Activated T-cell treated with anti-CD3 and anti-CD28 coated beads, Interleukin-2, amount 50 U/mL, for 72 hours (primary cell): ENCODE data around the gene ARMH2. TPM values are rescaled to one million over a fixed set of nuclear protein-coding genes. Genes with fewer than 3 reads are reported as not detected.

ENCODE experiments used
- ATAC-seq, 2 donors: fragments of 150-1000 bp; cut with Tn5 transposase; replicated peaks in 1 of 2; 2 replicates each; pipeline ENCODE4 v1.10.0; 2021; ENCODE audit warnings: moderate library complexity in 2 of 2, mild to moderate bottlenecking in 1 of 2
- DNase-seq, 2 donors: peaks; one replicate each; pipeline ENCODE4 v3.0.0; 2021 to 2022; ENCODE audit warnings: mixed read lengths in 1 of 2
- H3K27ac Mint-ChIP-seq: one replicate; pipeline ENCODE4 v1.8.0; 2022; ENCODE audit warnings: mild to moderate bottlenecking, moderate library complexity, mixed read lengths
- H3K27me3 Mint-ChIP-seq: one replicate; pipeline ENCODE4 v1.8.0; 2022; ENCODE audit warnings: low read depth, mixed read lengths
- H3K36me3 Mint-ChIP-seq, 2 donors: one replicate each; pipeline ENCODE4 v1.8.0; 2022; ENCODE audit warnings: mixed read lengths in 2 of 2, mild to moderate bottlenecking in 1 of 2; ENCODE audit not compliant: insufficient read depth in 2 of 2
- H3K4me1 Mint-ChIP-seq: one replicate; pipeline ENCODE4 v1.8.0; 2022; ENCODE audit warnings: low read depth, mixed read lengths
- H3K4me3 Mint-ChIP-seq, 2 donors: one replicate each; pipeline ENCODE4 v1.8.0; 2022; ENCODE audit warnings: mild to moderate bottlenecking in 2 of 2, mixed read lengths in 2 of 2, moderate library complexity in 2 of 2
- H3K9me3 Mint-ChIP-seq, 2 donors: one replicate each; pipeline ENCODE4 v1.8.0; 2022; ENCODE audit warnings: mixed read lengths in 2 of 2
- total RNA-seq, 2 donors: library from RNA; stranded (reverse); gene quantifications; one replicate each; pipeline ENCODE4 v1.2.3, GENCODE V29; 2022

Gene ARMH2
- total RNA-seq, 2 donors from 2014 or later = not detected

DNA sequence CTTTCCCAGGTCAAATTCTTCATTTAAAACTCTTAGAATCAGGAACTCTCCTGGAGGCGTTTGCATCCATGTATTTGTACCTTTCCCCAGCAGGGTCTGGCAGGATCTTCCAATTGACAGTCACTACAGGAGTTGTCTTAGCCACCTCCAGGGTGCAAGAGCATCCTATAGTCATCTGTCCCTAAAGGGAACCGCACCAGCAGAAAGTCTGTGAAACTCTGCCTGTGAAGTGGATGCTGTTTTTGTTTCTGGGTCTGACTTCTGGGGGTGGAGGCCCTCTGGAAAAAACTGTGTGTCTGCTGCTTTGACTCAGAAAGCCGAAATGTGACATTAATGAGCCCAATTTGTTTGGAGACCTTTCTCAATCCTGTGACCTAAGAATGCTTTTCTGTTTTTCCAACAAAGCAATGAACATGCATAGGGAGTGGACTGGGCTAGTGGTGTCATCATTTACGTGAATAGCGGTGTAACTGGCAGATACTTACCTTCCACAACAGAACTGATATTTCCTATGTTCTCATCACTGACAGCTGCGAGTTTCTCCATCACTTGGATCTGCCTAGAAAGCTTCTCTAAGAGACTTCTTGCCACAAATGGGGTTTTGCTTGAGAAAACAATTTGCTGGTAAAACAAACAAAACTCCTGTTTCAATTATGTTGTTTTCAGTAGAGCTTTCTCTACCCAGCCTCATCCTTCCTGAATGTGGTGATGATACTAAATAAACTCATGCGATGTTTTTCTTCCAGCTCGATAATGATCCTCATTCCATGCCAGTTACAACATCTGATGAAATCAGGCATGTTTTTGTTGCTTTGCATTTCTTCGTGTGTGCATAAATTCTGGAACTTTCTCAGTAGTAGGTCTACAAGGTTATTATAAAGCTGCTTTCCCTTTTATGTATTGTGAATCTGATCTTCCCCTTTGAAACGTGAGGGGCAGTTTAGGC lies 33.3 kb upstream of the ARMH2 start:
- H3K36me3 Mint-ChIP-seq = peaks cover 15 to 16% of the 10 kb centered on the region in 2 donors
- H3K9me3 Mint-ChIP-seq = no peaks in the 10 kb centered on the region
- no peaks in the 10 kb centered on the region for H3K27me3 Mint-ChIP-seq
- H3K4me3 Mint-ChIP-seq = no peak overlapping the region
- ATAC-seq = peak; percentile 47 to 54
- peaks cover 57% of the 10 kb centered on the region for H3K4me1 Mint-ChIP-seq
- peak overlapping the region; percentile 92 for H3K27ac Mint-ChIP-seq
- no peak for DNase-seq

DNA sequence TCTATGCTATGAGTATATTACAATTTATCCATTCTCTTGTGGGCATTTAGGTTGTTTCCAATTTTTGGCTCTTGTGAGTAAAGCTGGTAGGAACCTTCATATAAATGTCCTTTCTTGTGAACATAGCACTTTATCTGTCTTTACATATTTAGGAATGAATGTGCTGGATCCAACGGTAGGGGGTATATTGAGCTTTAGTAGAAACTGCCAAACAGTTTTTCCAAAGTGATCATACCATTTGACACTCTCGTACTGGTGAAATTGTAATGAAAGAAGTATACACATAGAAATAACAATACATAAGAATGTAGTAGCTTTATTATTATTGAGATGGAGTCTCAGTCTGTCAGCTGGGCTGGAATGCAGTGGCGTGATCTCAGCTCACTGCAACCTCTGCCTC lies 30.9 kb upstream of the ARMH2 start:
- ATAC-seq = no peak
- peaks cover 13 to 16% of the 10 kb centered on the region in 2 donors for H3K36me3 Mint-ChIP-seq
- no peak overlapping the region for H3K4me3 Mint-ChIP-seq
- no peaks in the 10 kb centered on the region for H3K27me3 Mint-ChIP-seq
- H3K4me1 Mint-ChIP-seq = peaks cover 36% of the 10 kb centered on the region
- peak overlapping the region; percentile 21 for H3K27ac Mint-ChIP-seq
- H3K9me3 Mint-ChIP-seq = no peaks in the 10 kb centered on the region
- DNase-seq = no peak

- ATAC-seq = no peak
Observed at GRCh38 chr6:24827970-24828369, 29.3 kb upstream of the ARMH2 start.

GRCh38 chr6:24827162-24827561 lies 28.4 kb upstream of the ARMH2 start:
- H3K27me3 Mint-ChIP-seq = no peaks in the 10 kb centered on the region
- ATAC-seq (no peak), DNase-seq (no peak)
- H3K4me3 Mint-ChIP-seq = no peak overlapping the region
- peaks cover 16% of the 10 kb centered on the region for H3K4me1 Mint-ChIP-seq
- peak overlapping the region; percentile 91 for H3K27ac Mint-ChIP-seq
- H3K9me3 Mint-ChIP-seq = no peaks in the 10 kb centered on the region
- peaks cover 13 to 19% of the 10 kb centered on the region in 2 donors for H3K36me3 Mint-ChIP-seq

More at GRCh38 chr6:24827970-24828369, 29.3 kb upstream of the ARMH2 start:
- Mint-ChIP-seq H3K27ac (peak overlapping the region; percentile 91), H3K36me3 (peaks cover 13 to 19% of the 10 kb centered on the region in 2 donors), H3K9me3 (no peaks in the 10 kb centered on the region), H3K27me3 (no peaks in the 10 kb centered on the region), H3K4me1 (peaks cover 24% of the 10 kb centered on the region), H3K4me3 (no peak overlapping the region)
- no peak for DNase-seq

DNA sequence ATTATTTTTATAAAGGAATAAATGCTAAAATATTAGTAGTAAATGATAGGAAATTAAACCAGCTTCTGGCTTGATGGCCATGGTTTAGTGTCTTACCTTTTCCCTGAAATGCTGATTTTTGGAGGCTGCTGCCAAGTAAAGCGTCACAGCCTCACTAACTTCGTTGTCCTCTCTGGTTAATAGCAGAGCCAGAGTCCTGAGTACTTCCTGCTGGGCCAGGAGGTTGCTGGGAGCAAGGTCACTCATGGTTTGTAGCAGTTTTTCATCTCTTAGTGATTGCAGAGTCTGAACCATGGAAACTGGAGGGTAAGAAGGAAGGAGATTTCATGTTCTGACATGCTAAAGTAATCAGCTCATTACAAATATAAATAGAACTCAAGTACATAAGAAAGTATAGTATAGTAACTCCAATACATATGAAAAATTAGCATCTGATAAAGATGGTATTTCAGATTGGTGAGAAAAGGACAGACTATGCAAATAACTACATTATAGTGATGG lies 26.5 kb upstream of the ARMH2 start:
- Mint-ChIP-seq H3K36me3 (peaks cover 12 to 22% of the 10 kb centered on the region in 2 donors), H3K9me3 (no peaks in the 10 kb centered on the region), H3K27me3 (no peaks in the 10 kb centered on the region), H3K27ac (peak overlapping the region; percentile 14), H3K4me1 (peaks cover 11% of the 10 kb centered on the region), H3K4me3 (no peak overlapping the region)
- ATAC-seq = no peak
- DNase-seq = no peak

GRCh38 chr6:24824142-24824938 lies 25.6 kb upstream of the ARMH2 start:
- no peak for ATAC-seq
- no peaks in the 10 kb centered on the region for H3K27me3 Mint-ChIP-seq
- DNase-seq = no peak
- H3K4me3 Mint-ChIP-seq = no peak overlapping the region
- H3K9me3 Mint-ChIP-seq = no peaks in the 10 kb centered on the region
- H3K27ac Mint-ChIP-seq = peak overlapping the region; percentile 51
- peaks cover 12 to 22% of the 10 kb centered on the region in 2 donors for H3K36me3 Mint-ChIP-seq
- peaks cover 11% of the 10 kb centered on the region for H3K4me1 Mint-ChIP-seq

DNA sequence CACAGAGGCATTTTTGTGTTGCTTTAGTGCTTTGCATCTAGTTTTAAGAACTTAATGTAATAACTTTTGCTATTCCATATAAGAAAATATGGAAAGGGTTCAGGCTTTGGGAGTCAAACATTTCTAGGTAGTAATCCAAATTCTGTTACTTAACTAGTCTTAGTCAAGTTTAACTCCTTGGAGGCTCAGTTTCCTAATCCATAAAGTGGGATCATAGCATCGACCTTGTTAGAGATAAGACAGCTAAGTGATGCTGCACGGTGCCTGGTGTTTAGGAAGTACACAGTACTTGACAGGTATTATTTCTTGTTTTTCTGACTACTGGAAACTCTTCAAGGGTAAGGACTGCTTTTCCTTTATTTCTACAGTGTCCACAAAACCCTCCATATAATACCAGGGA lies 24.5 kb upstream of the ARMH2 start:
- peak overlapping the region; percentile 17 for H3K27ac Mint-ChIP-seq
- H3K36me3 Mint-ChIP-seq = peaks cover 10 to 22% of the 10 kb centered on the region in 2 donors
- no peaks in the 10 kb centered on the region for H3K9me3 Mint-ChIP-seq
- H3K4me3 Mint-ChIP-seq = no peak overlapping the region
- peaks cover 11% of the 10 kb centered on the region for H3K4me1 Mint-ChIP-seq
- no peaks in the 10 kb centered on the region for H3K27me3 Mint-ChIP-seq
- DNase-seq (no peak), ATAC-seq (no peak)

DNA sequence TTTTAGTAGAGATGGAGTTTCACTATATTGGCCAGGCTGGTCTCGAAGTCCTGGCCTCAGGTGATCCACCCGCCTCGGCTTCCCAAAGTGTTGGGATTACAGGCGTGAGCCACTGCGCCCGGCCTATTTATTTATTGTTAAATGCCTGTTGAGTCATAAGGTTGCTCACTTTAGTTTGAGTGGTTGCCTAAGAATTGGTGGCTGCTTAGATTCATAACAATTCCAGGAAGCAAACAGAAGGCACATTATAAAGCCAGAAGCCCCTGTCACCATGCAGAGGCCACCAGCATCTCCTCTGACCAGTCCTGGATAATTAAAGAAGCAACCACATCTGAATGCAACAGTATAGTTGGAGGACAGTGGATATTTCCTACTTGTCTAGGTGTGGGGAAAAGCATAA lies 24.0 kb upstream of the ARMH2 start:
- H3K4me3 Mint-ChIP-seq = no peak overlapping the region
- H3K4me1 Mint-ChIP-seq = peaks cover 11% of the 10 kb centered on the region
- H3K36me3 Mint-ChIP-seq = peaks cover 10 to 22% of the 10 kb centered on the region in 2 donors
- ATAC-seq (no peak), DNase-seq (no peak)
- no peaks in the 10 kb centered on the region for H3K27me3 Mint-ChIP-seq
- H3K9me3 Mint-ChIP-seq = no peaks in the 10 kb centered on the region
- no peak overlapping the region for H3K27ac Mint-ChIP-seq

GRCh38 chr6:24821860-24822444 lies 23.2 kb upstream of the ARMH2 start:
- peaks cover 9 to 18% of the 10 kb centered on the region in 2 donors for H3K36me3 Mint-ChIP-seq
- no peak overlapping the region for H3K4me3 Mint-ChIP-seq
- H3K27me3 Mint-ChIP-seq = no peaks in the 10 kb centered on the region
- no peak for ATAC-seq
- H3K27ac Mint-ChIP-seq = peak overlapping the region; percentile 78
- H3K9me3 Mint-ChIP-seq = no peaks in the 10 kb centered on the region
- no peak for DNase-seq
- peaks cover 5% of the 10 kb centered on the region for H3K4me1 Mint-ChIP-seq

GRCh38 chr6:24818346-24818745 lies 19.6 kb upstream of the ARMH2 start:
- Mint-ChIP-seq H3K4me3 (no peak overlapping the region), H3K27me3 (no peaks in the 10 kb centered on the region), H3K27ac (no peak overlapping the region), H3K4me1 (peaks cover 5% of the 10 kb centered on the region), H3K36me3 (peaks cover 6 to 7% of the 10 kb centered on the region in 2 donors), H3K9me3 (no peaks in the 10 kb centered on the region)
- ATAC-seq (no peak), DNase-seq (no peak)

DNA sequence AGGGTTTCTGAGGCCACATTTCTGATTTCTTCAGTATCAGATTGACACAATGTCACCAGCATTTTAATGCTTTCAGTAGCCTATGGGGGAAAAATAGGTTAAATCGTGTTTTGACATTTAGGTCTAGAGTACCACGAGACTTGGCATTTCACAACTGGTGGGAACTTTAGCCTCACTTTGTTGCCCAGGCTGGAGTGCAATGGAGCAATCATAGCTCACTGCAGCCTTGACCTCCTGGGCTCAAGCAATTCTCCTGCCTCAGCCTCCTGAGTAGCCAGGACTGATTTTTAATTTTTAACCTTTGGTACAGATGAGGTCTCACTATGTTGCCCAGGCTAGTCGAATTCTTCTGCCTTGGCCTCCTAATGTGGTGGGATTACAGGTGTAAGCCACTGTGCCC lies 11.0 kb upstream of the ARMH2 start:
- DNase-seq (no peak), ATAC-seq (no peak)
- Mint-ChIP-seq H3K4me1 (no peaks in the 10 kb centered on the region), H3K27ac (no peak overlapping the region), H3K36me3 (peaks cover 0 to 16% of the 10 kb centered on the region in 2 donors), H3K27me3 (no peaks in the 10 kb centered on the region), H3K4me3 (no peak overlapping the region), H3K9me3 (no peaks in the 10 kb centered on the region)

DNA sequence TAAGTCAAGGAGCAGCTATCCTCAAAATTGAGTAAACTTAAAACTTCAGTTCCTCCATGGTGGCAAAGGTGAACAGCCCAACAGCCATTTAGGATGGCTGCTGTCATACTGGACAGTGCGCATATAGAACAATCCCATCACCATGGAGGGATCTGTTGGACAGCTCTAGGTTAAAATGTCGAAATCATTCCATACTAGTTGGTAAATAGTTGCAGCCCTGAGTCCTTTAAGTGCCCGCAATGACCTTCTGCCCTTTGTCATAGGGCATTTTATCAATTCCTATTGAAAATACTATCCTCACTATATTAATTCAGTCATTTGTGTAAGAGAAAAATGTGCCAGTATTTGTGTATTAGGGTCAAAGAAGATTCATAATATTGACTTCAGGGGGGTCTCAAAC lies 8.9 kb upstream of the ARMH2 start:
- H3K36me3 Mint-ChIP-seq = peaks cover 2 to 19% of the 10 kb centered on the region in 2 donors

More for the DNA sequence above, 8.9 kb upstream of the ARMH2 start:
- Mint-ChIP-seq H3K4me3 (no peak overlapping the region), H3K27ac (no peak overlapping the region), H3K27me3 (no peaks in the 10 kb centered on the region), H3K9me3 (no peaks in the 10 kb centered on the region), H3K4me1 (no peaks in the 10 kb centered on the region)
- DNase-seq (no peak), ATAC-seq (no peak)
